Measurements from ENCODE around the gene LIMD2.

Gene LIMD2

DNA sequence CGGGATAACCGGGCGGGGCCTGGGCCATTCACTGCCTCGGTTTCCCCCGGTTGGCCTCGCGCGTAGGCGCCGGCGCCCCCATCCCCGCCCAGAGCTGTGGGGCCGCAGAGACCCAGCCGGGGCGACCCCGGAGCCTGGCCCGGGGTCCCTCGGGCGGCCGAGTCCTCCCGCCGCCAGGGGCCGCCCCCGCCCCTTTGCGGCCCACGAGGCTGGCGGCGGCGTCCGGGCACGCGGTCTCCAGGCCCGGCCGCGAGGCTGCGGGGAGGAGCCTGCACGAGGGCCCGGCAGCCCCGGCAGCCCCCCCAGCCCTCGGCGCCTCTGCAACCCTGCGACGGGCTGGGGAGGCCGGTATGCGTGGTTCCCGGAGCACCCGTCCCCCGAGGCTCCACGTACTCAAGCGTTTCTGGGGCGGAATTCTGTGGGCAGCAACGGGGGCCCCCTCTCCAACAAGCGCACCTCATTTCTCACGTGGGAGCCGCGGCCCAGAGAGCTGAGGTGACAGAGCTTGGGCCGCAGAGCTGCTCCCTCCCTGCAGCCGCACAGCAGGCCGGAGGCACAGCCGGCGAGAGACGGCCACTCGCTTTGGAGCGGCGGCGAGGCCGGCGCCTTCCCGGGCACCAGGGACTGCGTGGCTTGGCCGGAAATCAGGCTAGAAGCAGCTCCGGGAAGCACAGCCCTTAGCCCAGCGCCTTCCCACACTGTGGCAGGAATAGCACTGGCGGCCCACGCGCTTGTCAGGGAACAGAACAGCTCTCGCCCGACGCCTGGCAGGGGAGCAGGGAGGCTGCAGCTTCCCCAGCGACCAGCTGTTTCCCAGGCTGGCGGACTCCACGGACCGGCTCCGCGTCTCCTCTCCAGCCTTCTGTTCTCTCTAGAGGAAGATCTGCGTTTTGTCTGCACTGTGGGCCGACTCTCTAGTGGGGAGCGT is 867 bp upstream of the LIMD2 start:
- peak; percentile 62 for DNase-seq

DNA sequence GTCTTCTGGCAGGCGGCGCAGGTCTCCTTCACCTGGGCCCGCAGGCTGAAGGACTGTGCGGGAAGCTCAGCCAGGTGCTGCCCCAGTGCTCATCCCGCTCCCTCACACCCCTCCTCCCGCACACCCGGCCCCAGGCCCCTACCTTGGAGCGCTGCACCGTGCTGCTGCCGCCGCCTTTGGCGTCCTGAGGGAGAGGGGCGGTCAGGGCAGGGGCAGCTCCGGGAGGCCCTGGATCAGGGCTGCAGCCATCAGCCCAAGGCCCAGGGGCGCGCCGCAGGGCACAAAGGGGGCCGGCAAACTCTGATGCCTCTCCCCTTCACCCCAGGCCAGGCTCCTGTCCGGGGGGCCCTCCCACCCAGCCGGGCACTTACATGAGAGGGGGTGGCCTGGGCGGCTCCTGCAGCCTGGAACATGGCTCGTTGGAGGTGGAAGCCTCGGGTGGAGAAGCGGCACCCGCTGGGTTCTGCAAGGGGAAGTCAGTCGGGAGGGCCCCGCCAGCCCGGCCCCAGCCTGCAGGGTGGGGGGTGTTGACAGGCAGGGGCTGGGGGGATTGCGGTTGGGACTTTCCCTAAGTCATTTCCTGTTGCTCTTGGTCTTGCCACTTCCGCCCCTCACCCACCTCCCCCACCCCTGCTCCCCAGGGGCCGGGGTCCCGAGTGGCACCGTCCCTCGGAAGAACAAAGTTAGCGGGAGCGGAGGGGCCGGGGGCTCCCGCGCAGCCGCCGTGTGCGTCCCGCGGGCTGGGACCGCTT is 863 bp downstream of the LIMD2 start:
- peak; percentile 45 for DNase-seq

DNA sequence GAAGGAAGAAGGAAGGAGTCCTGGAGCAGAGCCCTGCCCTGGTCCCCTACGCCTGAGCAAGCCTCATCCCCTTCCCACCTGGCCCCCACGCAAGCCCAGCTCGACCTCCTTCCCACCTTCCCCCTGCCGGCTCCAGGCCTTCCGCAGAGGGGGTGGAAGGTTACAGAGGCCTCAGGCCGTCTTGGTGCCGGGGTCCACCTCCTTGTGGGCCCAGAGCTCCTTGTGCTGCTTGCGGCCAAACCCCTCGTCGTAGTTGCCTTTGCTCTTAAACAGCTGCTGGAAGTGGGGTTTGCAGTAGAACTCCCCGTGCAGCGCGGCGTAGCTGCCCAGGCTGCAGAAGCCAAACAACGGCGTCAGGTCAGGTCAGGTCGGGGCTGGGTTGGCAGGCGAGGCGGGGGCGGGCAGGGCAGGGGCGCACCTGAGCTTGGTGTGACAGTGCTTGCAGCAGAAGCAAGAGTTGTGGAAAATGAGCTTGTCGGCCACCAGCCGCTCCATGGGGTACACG is 1.5 kb downstream of the LIMD2 start:
- DNase-seq: no peak

- DNase-seq: peak; percentile 79
Observed at GRCh38 chr17:63697341-63698286, 2.3 kb downstream of the LIMD2 start.

- peak; percentile 32 for DNase-seq
Observed at GRCh38 chr17:63696381-63696961, 3.5 kb downstream of the LIMD2 start.

GRCh38 chr17:63695889-63696288 is 4.0 kb downstream of the LIMD2 start:
- no peak for DNase-seq

DNA sequence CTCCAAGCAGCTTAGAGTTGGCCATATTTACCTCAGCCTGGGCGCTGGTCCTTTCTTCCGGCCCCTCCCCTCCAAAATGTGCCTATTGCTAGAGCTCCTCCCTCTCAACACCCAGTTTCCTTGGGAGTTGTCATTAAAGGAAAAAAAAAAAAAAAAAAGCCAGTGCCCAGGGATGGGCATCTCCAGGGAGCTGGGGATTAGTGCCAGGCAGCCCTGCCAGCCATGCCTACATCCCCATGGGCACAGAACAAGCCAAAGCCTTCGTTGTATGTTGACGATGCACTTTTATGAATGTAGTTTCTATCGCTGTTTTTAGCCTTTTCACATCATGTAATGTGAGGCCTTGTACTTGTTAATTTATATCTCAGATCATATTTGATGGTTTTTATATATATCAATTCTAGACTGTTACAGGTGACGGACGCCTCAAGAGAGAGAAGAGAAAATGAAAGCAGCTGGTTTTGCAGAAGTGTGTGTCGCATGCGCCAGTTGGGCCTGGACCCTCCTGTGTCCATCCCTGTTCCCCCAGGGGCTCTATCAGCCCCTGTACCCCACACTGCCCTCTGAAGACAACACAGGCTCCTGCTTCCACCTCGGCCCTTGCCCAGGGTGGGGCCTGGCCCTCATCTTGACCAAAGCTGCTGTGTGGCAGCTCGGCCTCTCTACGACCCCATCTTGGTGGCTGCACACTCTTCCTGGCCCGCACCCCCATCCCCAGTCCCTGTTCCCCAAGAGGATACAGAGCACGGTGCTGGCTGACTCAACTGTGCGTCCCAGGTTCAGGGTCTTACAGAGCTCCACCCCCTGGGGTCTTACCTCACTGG is 4.8 kb downstream of the LIMD2 start:
- DNase-seq: no peak

GRCh38 chr17:63694229-63694949 is 5.5 kb downstream of the LIMD2 start:
- no peak for DNase-seq

DNA sequence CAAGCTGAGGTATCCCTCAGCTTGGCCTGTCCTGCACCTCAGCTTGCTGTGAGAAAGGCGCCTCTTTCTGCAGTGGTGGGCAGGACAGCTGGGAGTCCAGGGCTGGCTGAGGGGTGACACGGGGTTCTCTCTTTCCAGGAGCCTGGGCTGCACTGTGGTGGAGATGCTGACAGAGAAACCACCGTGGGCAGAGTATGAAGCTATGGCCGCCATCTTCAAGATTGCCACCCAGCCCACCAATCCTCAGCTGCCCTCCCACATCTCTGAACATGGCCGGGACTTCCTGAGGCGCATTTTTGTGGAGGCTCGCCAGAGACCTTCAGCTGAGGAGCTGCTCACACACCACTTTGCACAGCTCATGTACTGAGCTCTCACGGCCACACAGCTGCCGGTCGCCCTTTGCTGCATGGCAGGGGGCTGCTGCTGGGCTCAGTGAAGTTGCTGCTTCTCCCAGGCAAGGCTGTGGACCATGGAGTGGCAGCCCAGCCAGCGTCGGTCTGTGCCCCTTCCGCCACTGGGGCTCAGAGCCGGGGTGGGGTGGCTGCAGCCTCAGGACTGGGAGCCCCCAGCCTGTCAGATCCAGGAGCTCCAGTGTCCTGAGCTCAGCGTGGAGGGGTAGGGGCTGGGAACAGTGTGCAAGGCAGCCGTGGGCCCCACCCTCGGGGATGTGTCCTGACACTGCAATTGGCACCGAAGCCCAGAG is 6.4 kb downstream of the LIMD2 start:
- no peak for DNase-seq

DNA sequence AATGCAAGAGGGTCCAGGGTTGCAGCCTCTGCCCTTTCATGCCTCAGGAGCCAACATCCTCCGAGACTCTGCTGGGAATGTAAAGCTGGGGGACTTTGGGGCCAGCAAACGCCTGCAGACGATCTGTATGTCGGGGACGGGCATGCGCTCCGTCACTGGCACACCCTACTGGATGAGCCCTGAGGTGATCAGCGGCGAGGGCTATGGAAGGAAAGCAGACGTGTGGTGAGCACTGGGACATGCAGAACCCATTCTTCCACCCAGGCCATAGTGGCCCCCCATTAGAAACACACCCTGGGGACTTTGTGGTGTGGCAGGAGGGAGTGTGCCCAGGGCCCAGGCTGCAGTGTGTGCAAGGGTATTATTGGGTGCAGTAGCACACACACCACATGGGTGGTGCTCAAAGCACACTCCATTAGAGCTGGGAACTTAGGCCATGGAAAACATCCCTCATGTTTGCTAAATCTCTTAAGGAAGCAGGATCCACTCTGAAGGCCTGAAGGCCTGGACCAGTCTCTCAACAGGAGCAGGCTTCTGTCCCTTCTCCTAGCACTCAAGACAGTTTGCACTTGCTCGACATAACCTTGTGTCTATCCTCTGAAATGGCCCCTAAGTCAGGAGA is 7.6 kb downstream of the LIMD2 start:
- no peak for DNase-seq

- DNase-seq: no peak
Observed at GRCh38 chr17:63689479-63689878, 10.4 kb downstream of the LIMD2 start.

GRCh38 chr17:63688396-63689020 is 11.4 kb downstream of the LIMD2 start:
- DNase-seq: no peak

DNA sequence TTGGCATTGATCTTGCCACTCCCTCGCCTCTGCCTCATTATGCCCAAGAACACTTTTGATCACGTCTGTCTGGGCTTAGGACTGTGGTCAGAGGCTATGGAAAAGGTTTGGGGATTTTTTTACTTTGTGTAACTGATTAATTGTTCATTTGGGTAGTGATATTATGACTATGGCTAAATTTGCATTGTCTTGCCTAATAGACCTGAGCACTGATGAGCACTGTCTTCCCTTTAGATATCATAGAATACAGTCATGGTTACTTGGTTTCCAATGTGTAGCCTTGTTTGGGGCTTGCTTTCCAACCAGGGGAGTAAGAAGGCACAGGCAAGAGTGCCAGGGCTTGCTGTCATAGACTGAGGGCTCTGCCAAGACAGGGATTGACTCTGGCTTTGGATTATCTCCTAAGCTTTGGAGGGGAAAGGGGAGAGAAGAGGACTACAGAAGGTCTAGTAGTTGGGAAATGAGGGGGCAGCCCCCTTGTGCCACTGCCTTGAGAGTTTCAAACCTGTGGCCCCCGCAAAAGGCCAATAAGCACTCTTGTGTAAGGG is 13.7 kb downstream of the LIMD2 start:
- DNase-seq: no peak

GRCh38 chr17:63685578-63685977 is 14.3 kb downstream of the LIMD2 start:
- DNase-seq: no peak

DNA sequence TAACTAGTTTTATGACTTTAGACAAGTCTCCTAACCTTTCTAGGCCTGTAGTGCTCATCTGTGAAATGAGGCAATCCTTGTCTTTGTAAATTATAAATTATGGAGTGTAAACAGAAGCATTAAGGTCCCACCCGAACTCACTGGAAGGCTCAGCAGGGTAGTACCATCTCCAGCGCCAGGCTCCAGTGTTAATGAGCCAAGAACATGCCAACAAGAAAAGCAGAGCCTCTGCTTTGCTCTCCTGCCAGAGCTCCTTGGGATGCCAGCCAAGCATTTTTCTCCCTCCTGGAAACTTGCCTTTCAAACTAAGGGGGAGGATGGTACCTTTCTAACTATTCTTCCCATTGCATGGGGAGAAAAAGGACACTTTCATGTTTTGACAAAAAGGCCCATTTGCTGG is 14.9 kb downstream of the LIMD2 start:
- DNase-seq: no peak

- DNase-seq: no peak
Observed at GRCh38 chr17:63682981-63683380, 16.9 kb downstream of the LIMD2 start.

DNA sequence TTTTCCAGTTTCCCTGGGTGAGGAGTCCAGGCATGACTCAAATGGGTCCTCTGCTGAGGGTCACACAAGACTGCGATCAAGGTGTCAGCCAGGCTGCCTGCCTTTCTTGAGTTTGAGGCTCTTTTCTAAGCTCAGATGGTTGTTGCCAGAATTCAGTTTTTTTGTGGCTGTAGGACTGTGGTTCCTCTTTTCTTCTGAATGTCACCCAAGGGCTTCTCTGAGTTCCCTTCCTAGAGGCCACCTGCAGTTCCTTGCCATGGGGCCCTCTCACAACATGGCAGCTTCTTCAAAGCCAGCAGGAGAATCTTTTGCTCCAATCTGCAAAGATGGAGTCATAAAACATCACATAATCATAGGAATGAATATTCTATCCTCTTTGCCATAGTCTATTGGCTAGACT is 17.5 kb downstream of the LIMD2 start:
- no peak for DNase-seq

- DNase-seq: no peak
Observed at GRCh38 chr17:63681530-63681929, 18.4 kb downstream of the LIMD2 start.

DNA sequence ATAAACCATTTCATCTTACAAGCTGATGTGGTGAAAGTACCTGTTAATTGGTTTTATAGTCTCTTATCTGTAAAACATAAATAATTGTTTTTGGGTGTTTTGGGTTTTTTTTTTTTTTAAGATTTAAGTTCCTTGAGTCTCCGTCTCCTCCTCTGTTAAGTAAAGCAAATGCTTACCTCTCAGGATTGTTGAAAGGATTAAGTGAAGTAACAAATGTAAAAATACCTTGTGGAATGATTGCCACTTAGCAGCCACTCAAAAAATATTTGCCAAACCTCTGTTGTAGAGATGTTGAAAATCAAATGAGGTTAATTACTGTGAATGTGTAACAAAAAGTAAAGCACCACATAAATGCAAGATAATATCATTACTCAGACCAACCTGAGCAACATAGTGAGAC is 19.2 kb downstream of the LIMD2 start:
- DNase-seq: no peak

Data from RPMI8226 (cell line).